ENCODE measurements around the gene NHEJ1. TPM values are rescaled to one million over a fixed set of nuclear protein-coding genes. Genes with fewer than 3 reads are reported as not detected.

NHEJ1 gene
- total RNA-seq, 4 donors from 2014 or later: 50.5 to 90.2 (median 65.3) TPM

DNA sequence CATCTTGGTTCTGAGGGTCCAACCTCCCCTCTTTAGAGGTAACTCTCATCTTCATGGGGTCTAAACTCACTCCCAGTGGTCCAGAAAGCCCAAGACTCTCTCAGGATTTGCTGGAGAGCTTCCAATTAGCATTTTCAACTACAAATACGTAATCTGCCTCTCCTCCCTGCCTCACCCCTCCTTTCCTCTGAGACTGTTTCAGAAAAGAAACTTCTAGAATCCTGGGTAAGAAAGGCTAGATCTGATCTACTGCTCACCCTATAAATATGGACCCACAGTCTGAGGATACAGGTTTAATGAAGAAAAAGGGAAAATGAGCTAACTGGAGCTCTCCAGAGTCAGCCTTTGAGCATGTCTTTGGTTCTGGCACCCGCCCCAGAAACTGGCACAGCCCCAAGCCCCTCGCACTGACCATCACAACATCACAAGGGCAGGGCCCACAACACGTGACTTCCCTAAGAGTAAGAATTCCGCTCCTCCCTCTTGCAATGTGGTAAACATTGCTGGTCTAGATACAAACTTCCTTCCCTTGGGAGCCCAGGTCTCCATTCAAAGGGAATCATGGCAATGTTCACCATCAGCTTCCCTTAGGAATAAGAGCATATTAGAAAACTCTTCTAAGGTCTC lies 78.2 kb downstream of the NHEJ1 start:
- DNase-seq: peak; percentile 59
- intact Hi-C loops (cut with DNase I; ENCODE audit: low total_unique reads) (no loop called here), in situ Hi-C loops (cut with MboI; ENCODE audit: low pct_ligation_motif_present in 1 of 4, low pct_unique_long_range_greater_than_20kb in 1 of 4, low sequenced_read_pairs in 3 of 4) (no loop called here)
- no peak overlapping the region for H3K4me3 ChIP-seq
- peaks cover 15 to 54% (median 31%) of the 10 kb centered on the region in 4 donors for H3K4me1 ChIP-seq
- peaks cover 0 to 5% (median 3%) of the 10 kb centered on the region in 4 donors for H3K36me3 ChIP-seq
- no peaks in the 10 kb centered on the region for H3K27me3 ChIP-seq
- WGBS, 2 donors (ENCODE audit: low coverage in 1 of 2): 10 to 67% methylated on average over 2 to 5 of the region's 5 CpGs
- TF ChIP-seq, protein P1, sequence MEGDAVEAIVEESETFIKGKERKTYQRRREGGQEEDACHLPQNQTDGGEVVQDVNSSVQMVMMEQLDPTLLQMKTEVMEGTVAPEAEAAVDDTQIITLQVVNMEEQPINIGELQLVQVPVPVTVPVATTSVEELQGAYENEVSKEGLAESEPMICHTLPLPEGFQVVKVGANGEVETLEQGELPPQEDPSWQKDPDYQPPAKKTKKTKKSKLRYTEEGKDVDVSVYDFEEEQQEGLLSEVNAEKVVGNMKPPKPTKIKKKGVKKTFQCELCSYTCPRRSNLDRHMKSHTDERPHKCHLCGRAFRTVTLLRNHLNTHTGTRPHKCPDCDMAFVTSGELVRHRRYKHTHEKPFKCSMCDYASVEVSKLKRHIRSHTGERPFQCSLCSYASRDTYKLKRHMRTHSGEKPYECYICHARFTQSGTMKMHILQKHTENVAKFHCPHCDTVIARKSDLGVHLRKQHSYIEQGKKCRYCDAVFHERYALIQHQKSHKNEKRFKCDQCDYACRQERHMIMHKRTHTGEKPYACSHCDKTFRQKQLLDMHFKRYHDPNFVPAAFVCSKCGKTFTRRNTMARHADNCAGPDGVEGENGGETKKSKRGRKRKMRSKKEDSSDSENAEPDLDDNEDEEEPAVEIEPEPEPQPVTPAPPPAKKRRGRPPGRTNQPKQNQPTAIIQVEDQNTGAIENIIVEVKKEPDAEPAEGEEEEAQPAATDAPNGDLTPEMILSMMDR (IDR thresholded peaks at IDR 0.05): no peak
- no peak for TF ChIP-seq POLR2AphosphoS5 (IDR thresholded peaks at IDR 0.05)
- TF ChIP-seq POLR2A (IDR thresholded peaks at IDR 0.05): no peak
- TF ChIP-seq EP300 (IDR thresholded peaks at IDR 0.05; ENCODE audit: low read depth): no peak
- peak overlapping the region; percentile 88 to 91 (median 90) for H3K27ac ChIP-seq
- no peaks in the 10 kb centered on the region for H3K9me3 ChIP-seq

DNA sequence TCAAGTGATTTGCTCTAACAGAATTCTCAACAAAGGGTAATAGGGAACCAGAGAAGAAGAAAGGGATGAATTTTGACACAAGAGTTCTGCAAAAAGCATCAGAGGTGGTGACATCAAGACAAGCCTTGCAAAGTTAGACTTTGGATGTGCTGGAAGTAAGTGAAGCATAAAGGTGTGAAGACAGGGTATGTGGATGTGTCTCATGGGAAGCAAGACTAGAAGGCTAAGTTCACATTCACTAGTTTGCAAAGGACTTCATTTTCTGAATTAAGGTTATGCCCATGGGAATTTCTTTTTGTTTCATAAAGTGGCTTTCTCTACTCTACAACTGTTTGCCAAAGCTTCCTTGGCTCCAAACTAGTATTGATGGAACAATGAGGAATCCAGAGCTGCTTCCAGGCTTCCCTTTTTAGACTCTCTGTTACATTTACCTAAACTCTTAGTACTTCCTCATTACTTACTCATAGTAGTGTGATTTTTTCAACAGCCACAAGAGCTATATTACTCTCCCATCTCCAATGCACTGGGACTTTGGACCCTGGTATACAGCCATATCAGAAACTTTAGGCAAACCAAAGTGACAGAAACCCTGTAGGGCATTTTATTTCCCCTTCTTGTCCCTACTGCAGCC lies 78.8 kb downstream of the NHEJ1 start:
- H3K27ac ChIP-seq: peak overlapping the region; percentile 88 to 91 (median 90)
- peaks cover 15 to 54% (median 31%) of the 10 kb centered on the region in 4 donors for H3K4me1 ChIP-seq
- intact Hi-C loops (cut with DNase I; ENCODE audit: low total_unique reads): no loop called here
- no peaks in the 10 kb centered on the region for H3K27me3 ChIP-seq
- in situ Hi-C loops (cut with MboI; ENCODE audit: low pct_ligation_motif_present in 1 of 4, low pct_unique_long_range_greater_than_20kb in 1 of 4, low sequenced_read_pairs in 3 of 4): no loop called here
- H3K9me3 ChIP-seq: no peaks in the 10 kb centered on the region
- TF ChIP-seq EP300 (IDR thresholded peaks at IDR 0.05; ENCODE audit: low read depth) (no peak), POLR2A (IDR thresholded peaks at IDR 0.05) (no peak), POLR2AphosphoS5 (IDR thresholded peaks at IDR 0.05) (peak in 2 of 3 donors; percentile 14 to 60)
- TF ChIP-seq, protein P1 (IDR thresholded peaks at IDR 0.05): peak in 2 of 5 experiments; percentile 24 to 30
- H3K36me3 ChIP-seq: peaks cover 0 to 11% (median 6%) of the 10 kb centered on the region in 4 donors
- H3K4me3 ChIP-seq: no peak overlapping the region
- DNase-seq: peak; percentile 39

DNA sequence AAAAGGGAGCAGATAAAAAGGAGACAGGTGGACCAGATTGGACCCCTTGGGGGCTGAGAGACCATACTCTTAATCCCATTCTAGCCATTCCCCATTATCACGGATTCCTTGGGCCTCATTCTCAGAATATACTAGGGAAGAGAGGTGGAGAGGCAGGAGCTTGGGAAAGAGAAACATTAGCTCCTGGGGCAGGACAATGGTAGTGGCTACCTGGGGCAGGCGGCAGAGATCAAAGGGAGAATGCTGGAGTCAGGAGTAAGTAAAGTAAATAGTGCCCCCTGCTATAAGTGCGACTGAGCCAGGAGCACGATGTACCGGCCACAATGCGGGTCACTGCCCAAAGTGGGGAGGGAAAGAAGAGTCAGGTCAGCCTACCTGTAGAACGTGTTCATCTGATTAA lies 79.5 kb downstream of the NHEJ1 start:
- peaks cover 0 to 16% (median 7%) of the 10 kb centered on the region in 4 donors for H3K36me3 ChIP-seq
- no peak for TF ChIP-seq POLR2A (IDR thresholded peaks at IDR 0.05)
- H3K4me1 ChIP-seq: peaks cover 15 to 54% (median 31%) of the 10 kb centered on the region in 4 donors
- H3K9me3 ChIP-seq: no peaks in the 10 kb centered on the region
- no peaks in the 10 kb centered on the region for H3K27me3 ChIP-seq
- intact Hi-C loops (cut with DNase I; ENCODE audit: low total_unique reads): no loop called here
- H3K27ac ChIP-seq: peak overlapping the region; percentile 88 to 91 (median 90)
- in situ Hi-C loops (cut with MboI; ENCODE audit: low pct_ligation_motif_present in 1 of 4, low pct_unique_long_range_greater_than_20kb in 1 of 4, low sequenced_read_pairs in 3 of 4): no loop called here
- WGBS, 2 donors (ENCODE audit: low coverage in 1 of 2): 59 to 69% methylated on average over 5 to 7 of the region's 7 CpGs
- no peak overlapping the region for H3K4me3 ChIP-seq
- no peak for DNase-seq

- no peaks in the 10 kb centered on the region for H3K9me3 ChIP-seq
- in situ Hi-C loops (cut with MboI; ENCODE audit: low pct_ligation_motif_present in 1 of 4, low pct_unique_long_range_greater_than_20kb in 1 of 4, low sequenced_read_pairs in 3 of 4) (no loop called here), intact Hi-C loops (cut with DNase I; ENCODE audit: low total_unique reads) (no loop called here)
- H3K4me1 ChIP-seq: peaks cover 15 to 54% (median 31%) of the 10 kb centered on the region in 4 donors
- H3K4me3 ChIP-seq: no peak overlapping the region
- H3K36me3 ChIP-seq: peaks cover 0 to 30% (median 12%) of the 10 kb centered on the region in 4 donors
- peak overlapping the region; percentile 80 to 91 (median 81) for H3K27ac ChIP-seq
- 20 to 48% methylated on average over 1 to 2 of the region's 2 CpGs for WGBS, 2 donors (ENCODE audit: low coverage in 1 of 2)
- no peak for TF ChIP-seq POLR2A (IDR thresholded peaks at IDR 0.05)
- TF ChIP-seq POLR2AphosphoS5 (IDR thresholded peaks at IDR 0.05): peak in 2 of 3 donors; percentile 28 to 57
- DNase-seq: peak; percentile 77
- no peaks in the 10 kb centered on the region for H3K27me3 ChIP-seq
These were observed 81.2 kb downstream of the NHEJ1 start for GRCh38 chr2:219079417-219079816.

DNA sequence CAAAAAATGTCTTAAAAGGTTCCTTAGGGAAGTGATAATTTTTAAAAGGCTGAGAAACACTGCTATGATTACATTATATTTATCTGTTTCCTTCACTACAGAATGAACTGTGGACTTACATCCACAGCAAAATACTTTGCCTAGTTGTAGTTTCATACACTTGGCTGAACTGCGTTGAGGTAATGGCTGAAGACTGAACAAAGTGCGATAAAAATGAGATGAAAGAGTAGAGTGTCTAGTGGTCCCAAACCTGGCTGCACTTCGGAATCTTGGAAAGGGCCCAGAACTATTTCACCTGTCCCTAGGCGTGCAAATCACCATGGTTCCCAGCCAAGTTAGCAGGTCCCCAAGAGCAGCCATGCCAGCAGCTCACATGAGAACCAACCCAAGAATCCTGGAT lies 81.7 kb downstream of the NHEJ1 start:
- H3K9me3 ChIP-seq: no peaks in the 10 kb centered on the region
- peaks cover 15 to 54% (median 31%) of the 10 kb centered on the region in 4 donors for H3K4me1 ChIP-seq
- no peak for DNase-seq
- TF ChIP-seq POLR2A (IDR thresholded peaks at IDR 0.05) (no peak), EP300 (IDR thresholded peaks at IDR 0.05; ENCODE audit: low read depth) (no peak)
- peaks cover 0 to 30% (median 12%) of the 10 kb centered on the region in 4 donors for H3K36me3 ChIP-seq
- H3K27me3 ChIP-seq: no peaks in the 10 kb centered on the region
- H3K27ac ChIP-seq: peak overlapping the region; percentile 80 to 91 (median 81)
- WGBS, 2 donors (ENCODE audit: low coverage in 1 of 2): 50 to 60% methylated on average over 1 to 4 of the region's 4 CpGs
- H3K4me3 ChIP-seq: no peak overlapping the region
- in situ Hi-C loops (cut with MboI; ENCODE audit: low pct_ligation_motif_present in 1 of 4, low pct_unique_long_range_greater_than_20kb in 1 of 4, low sequenced_read_pairs in 3 of 4) (no loop called here), intact Hi-C loops (cut with DNase I; ENCODE audit: low total_unique reads) (no loop called here)

Data from transverse colon (tissue), 4 donors.